K562 (cell line): ENCODE data around the gene KRTAP4-3. TPM values are rescaled to one million over a fixed set of nuclear protein-coding genes. Genes with fewer than 3 reads are reported as not detected.

Experiments
- ATAC-seq: fragments of 200-7000 bp; cut with Tn5 transposase; 3 replicates; pipeline ENCODE4 v1.9.1; 2020; ENCODE audit warnings: moderate library complexity
- BruUV-seq: library from RNA; stranded (reverse); fragments of 400-500 nt; replicated peaks from 2 replicates; lab custom pipeline; 2021; lab: Mats Ljungman, UMichigan
- CTCF ChIA-PET: fragments of 300-600 bp; formaldehyde crosslinking; extraction: SDS; loops from one replicate; lab custom pipeline; 2021; ENCODE audit warnings: low intra/inter-chr PET ratio; lab: Yijun Ruan, JAX
- POLR2A ChIA-PET: fragments of 300-600, 350-650 bp; sonication (Branson Sonifier 250); formaldehyde crosslinking; extraction: SDS; loops from one replicate; lab custom pipeline; 2021; ENCODE audit warnings: antibody characterized with exemption, inconsistent platforms; lab: Yijun Ruan, JAX
- DNase-seq, 4 experiments: peaks; one replicate each; pipeline versions ENCODE4 v3.0.0 to v3.0.0-alpha.2; 2011 to 2018; ENCODE audit warnings: low spot score in 3 of 4, mixed read lengths in 3 of 4; ENCODE audit errors: extremely low read depth in 1 of 4
- FAIRE-seq: peaks from 2 replicates; lab custom pipeline; 2011; peaks lifted over from hg19 to GRCh38; lab: Jason Lieb, UNC
- H2AFZ ChIP-seq: 2 replicates; pipeline ENCODE4 v1.6.0; 2011; ENCODE audit warnings: low read depth, low read length, control low read depth, inconsistent platforms
- H3K27ac ChIP-seq: fragments of 200-600 bp; 3 replicates; pipeline ENCODE4 v1.8.0; 2011; ENCODE audit warnings: low read depth, mild to moderate bottlenecking, control low read depth, inconsistent platforms, low read length, moderate library complexity, mixed read lengths; ENCODE audit errors: extremely low read depth
- H3K27me3 ChIP-seq, 2 experiments: fragments of 300-600 bp in 1 of 2; 2 replicates in 1 of 2; 3 replicates in 1 of 2; pipeline versions ENCODE4 v1.6.0 to v1.8.0; 2011; ENCODE audit warnings: inconsistent platforms in 2 of 2, low read length in 2 of 2, mild to moderate bottlenecking in 1 of 2, mixed read lengths in 1 of 2, moderate library complexity in 1 of 2; ENCODE audit not compliant: control insufficient read depth in 2 of 2, insufficient read depth in 2 of 2
- H3K36me3 ChIP-seq: fragments of 300-600 bp; 3 replicates; pipeline ENCODE4 v1.8.0; 2011; ENCODE audit warnings: mild to moderate bottlenecking, low read length, inconsistent platforms; ENCODE audit not compliant: control insufficient read depth, insufficient read depth
- H3K4me1 ChIP-seq, 2 experiments: fragments of 200-600 bp in 1 of 2; replicated peaks in 1 of 2; 2 replicates in 1 of 2; 3 replicates in 1 of 2; pipeline versions ENCODE4 v1.5.1 to v1.8.0; 2011; ENCODE audit warnings: inconsistent platforms in 2 of 2, low read length in 2 of 2, mild to moderate bottlenecking in 1 of 2, mixed read lengths in 1 of 2, moderate library complexity in 1 of 2; ENCODE audit not compliant: control insufficient read depth in 2 of 2, insufficient read depth in 2 of 2
- H3K4me2 ChIP-seq: 2 replicates; pipeline ENCODE4 v1.6.1; 2011; ENCODE audit warnings: low read length, control low read depth, inconsistent platforms, mixed read lengths; ENCODE audit not compliant: insufficient read depth
- H3K4me3 ChIP-seq: fragments of 200-600 bp; sonication (generic), shearing (Covaris generic); 2 replicates; pipeline ENCODE4 v1.5.1; 2016; ENCODE audit warnings: control low read depth, inconsistent platforms
- H3K79me2 ChIP-seq: fragments of 200-600 bp; 3 replicates; pipeline ENCODE4 v1.8.0; 2011; ENCODE audit warnings: low read length, inconsistent platforms; ENCODE audit not compliant: control insufficient read depth, insufficient read depth
- H3K9ac ChIP-seq, 2 experiments: 2 replicates each; pipeline versions ENCODE4 v1.6.0 to v1.6.1; 2011; ENCODE audit warnings: low read depth in 2 of 2, low read length in 2 of 2, control low read depth in 1 of 2, inconsistent platforms in 1 of 2, mild to moderate bottlenecking in 1 of 2, mixed read lengths in 1 of 2; ENCODE audit not compliant: insufficient read depth in 1 of 2
- H3K9me1 ChIP-seq: one replicate; pipeline ENCODE4 v1.6.0; 2011; ENCODE audit warnings: inconsistent platforms, mild to moderate bottlenecking, low read length, moderate library complexity; ENCODE audit not compliant: control insufficient read depth, insufficient read depth
- H3K9me3 ChIP-seq: replicated peaks from 2 replicates; pipeline ENCODE4 v1.5.1; 2011; ENCODE audit warnings: low read depth, low read length, inconsistent platforms; ENCODE audit not compliant: control insufficient read depth, insufficient read depth
- H4K20me1 ChIP-seq: replicated peaks from 2 replicates; pipeline ENCODE4 v1.6.1; 2011; ENCODE audit warnings: low read length, inconsistent platforms, mixed read lengths; ENCODE audit not compliant: control insufficient read depth, insufficient read depth
- BCOR ChIP-seq: fragments of 450-650 bp; IDR thresholded peaks from 2 replicates; pipeline ENCODE4 v1.6.1; 2016
- ELF1 ChIP-seq: fragments of 200-800 bp; sonication (Bioruptor generic); IDR thresholded peaks from 2 replicates; pipeline ENCODE4 v1.6.1; 2016; ENCODE audit warnings: missing genetic modification characterization, missing compliant biosample characterization
- MAFF ChIP-seq: IDR thresholded peaks from 2 replicates; pipeline ENCODE4 v1.6.1; 2012; ENCODE audit warnings: low read length, improper control_type of control experiment
- MCM3 ChIP-seq: fragments of 450-650 bp; IDR thresholded peaks from 2 replicates; pipeline ENCODE4 v1.6.1; 2016
- MYBL2 ChIP-seq, 2 experiments: fragments of 450-650 bp in 1 of 2; sonication (generic) in 1 of 2; formaldehyde crosslinking in 1 of 2; IDR thresholded peaks; 2 replicates each; pipeline versions ENCODE4 v1.6.1 to v1.8.1; 2017 to 2022; ENCODE audit warnings: borderline replicate concordance in 1 of 2, inconsistent platforms in 1 of 2, low read depth in 1 of 2, mild to moderate bottlenecking in 1 of 2, missing genetic modification reagents in 1 of 2, moderate library complexity in 1 of 2
- PPARD ChIP-seq: fragments of 250-450 bp; sonication (Bioruptor Pico); IDR thresholded peaks from 2 replicates; pipeline ENCODE4 v1.8.0; 2022; ENCODE audit warnings: inconsistent platforms, mild to moderate bottlenecking, moderate library complexity
- TAL1 ChIP-seq: fragments of 450-650 bp; IDR thresholded peaks from 2 replicates; pipeline ENCODE4 v1.6.1; 2016; ENCODE audit warnings: mild to moderate bottlenecking
- TBL1XR1 ChIP-seq, 2 experiments: IDR thresholded peaks; 2 replicates each; pipeline ENCODE4 v1.6.1; 2012; ENCODE audit warnings: improper control_type of control experiment in 2 of 2, low read length in 2 of 2, mild to moderate bottlenecking in 1 of 2
- TCF3 ChIP-seq: sonication (generic); formaldehyde crosslinking; IDR thresholded peaks from 2 replicates; pipeline ENCODE4 v1.4.0; 2020; ENCODE audit warnings: mild to moderate bottlenecking, missing genetic modification reagents
- ZNF668 ChIP-seq: fragments of 250-450 bp; sonication (Bioruptor Pico); IDR thresholded peaks from 2 replicates; pipeline ENCODE4 v1.8.0; 2022; ENCODE audit warnings: mild to moderate bottlenecking, inconsistent platforms
- ZZZ3 ChIP-seq: fragments of 450-650 bp; IDR thresholded peaks from 2 replicates; pipeline ENCODE4 v1.6.1; 2016; ENCODE audit warnings: antibody characterized with exemption, mild to moderate bottlenecking, moderate library complexity
- WGBS: fragments of 100-300 bp; shearing (Covaris generic); methylation state at CpG from one replicate; pipeline ENCODE4 v1.1.6; 2016; ENCODE audit warnings: low coverage, mixed read lengths; ENCODE audit not compliant: insufficient coverage; ENCODE audit errors: missing lambda C conversion rate; 5-methylcytosine and 5-hydroxymethylcytosine counted together
- in situ Hi-C: fragments of 300-500 bp; cut with MboI; formaldehyde crosslinking; loops from 4 replicates; pipeline ENCODE4 v1.15.0; 2018; ENCODE audit warnings: inconsistent platforms, mixed read lengths
- intact Hi-C: fragments of 100-400 bp; cut with micrococcal nuclease; formaldehyde crosslinking; loops from 2 replicates; pipeline ENCODE4 v1.14.2; 2022
- polyA plus RNA-seq, 8 experiments: library from polyadenylated mRNA; depleted of rRNA in 4 of 8; stranded (reverse) in 5 of 8; unstranded in 3 of 8; fragments of >200 nt; fragmentation: Nextera tagmentation in 2 of 8; fragmentation: Illumina TruSeq in 1 of 8; extraction: Ambion mirVana in 2 of 8; extraction: Trizol in 1 of 8; gene quantifications; 2 replicates each; pipeline versions ENCODE4 v1.2.1 to v1.2.3, GENCODE V29; 2011 to 2014; ENCODE audit warnings: inconsistent platforms in 1 of 8, missing spikeins in 1 of 8
- total RNA-seq, 7 experiments: library from RNA; depleted of rRNA in 6 of 7; stranded (reverse); fragments of >200 nt in 6 of 7; fragmentation: Illumina TruSeq in 2 of 7; extraction: Trizol in 2 of 7; gene quantifications; 2 replicates each; pipeline versions ENCODE4 v1.2.1 to v1.2.3, GENCODE V29; 2011 to 2021; ENCODE audit warnings: low replicate concordance in 1 of 7
- TF ChIP-seq, protein P1 (sequence below), 2 experiments: fragments of 450-650 bp; IDR thresholded peaks; 2 replicates each; pipeline ENCODE4 v1.6.1; 2016; ENCODE audit warnings: mild to moderate bottlenecking in 2 of 2, borderline replicate concordance in 1 of 2, low read depth in 1 of 2, moderate library complexity in 1 of 2

Gene KRTAP4-3
- total and polyA plus RNA-seq, 9 of the 15 experiments (the other 6 are each of a cell fraction or from before 2014, with no cell fraction given) = not detected

DNA sequence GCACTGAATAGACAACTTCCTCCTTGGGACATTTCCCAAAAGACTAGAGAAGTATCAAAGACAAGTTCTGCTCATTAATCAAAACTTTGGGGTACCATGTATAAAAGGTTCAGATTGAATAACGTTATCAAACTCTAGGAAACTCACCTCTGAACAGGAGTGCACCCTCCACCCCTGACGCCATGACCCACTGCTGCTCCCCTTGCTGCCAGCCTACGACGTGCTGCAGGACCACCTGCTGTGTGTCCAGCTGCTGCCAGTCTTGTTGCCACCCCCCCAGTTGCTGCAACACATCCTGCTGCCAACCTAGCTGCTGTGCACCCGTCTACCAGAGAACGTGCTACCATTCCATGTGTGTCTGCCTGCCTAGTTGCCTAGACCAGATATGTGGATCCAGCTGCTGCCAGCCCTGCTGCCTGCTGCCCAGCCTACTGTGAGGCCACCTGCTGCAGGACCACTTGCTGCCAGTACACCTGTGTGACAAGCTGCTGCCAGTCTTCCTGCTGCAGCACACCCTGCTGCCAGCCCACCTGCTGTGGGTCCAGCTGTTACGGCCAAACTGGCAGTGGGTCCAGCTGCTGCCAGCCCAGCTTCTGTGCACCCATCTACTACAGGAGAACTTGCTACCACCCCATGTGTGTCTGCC lies 44.6 kb upstream of the KRTAP4-3 start:
- H3K4me1 ChIP-seq = no peaks in the 10 kb centered on the region; a peak in 1 of 5 replicates
- no peak for ATAC-seq
- in situ Hi-C loops = no loop called here
- BruUV-seq = no TSS peak
- TF ChIP-seq TCF3 (CRISPR knock-in tag) (no peak), ELF1 (tag) (no peak), ZNF668 (CRISPR knock-in tag) (no peak), PPARD (CRISPR knock-in tag) (no peak), MYBL2 (IDR thresholded peaks at IDR 0.05; ENCODE audit: low read depth) (no peak), MYBL2 (CRISPR knock-in tag; IDR thresholded peaks at IDR 0.05; ENCODE audit: borderline replicate concordance) (no peak), TBL1XR1 (IDR thresholded peaks at IDR 0.05; ENCODE audit: low read length in 2 of 2) (no peak), ZZZ3 (no peak), TAL1 (no peak), MAFF (no peak), BCOR (no peak), MCM3 (no peak)
- TF ChIP-seq, protein P1, sequence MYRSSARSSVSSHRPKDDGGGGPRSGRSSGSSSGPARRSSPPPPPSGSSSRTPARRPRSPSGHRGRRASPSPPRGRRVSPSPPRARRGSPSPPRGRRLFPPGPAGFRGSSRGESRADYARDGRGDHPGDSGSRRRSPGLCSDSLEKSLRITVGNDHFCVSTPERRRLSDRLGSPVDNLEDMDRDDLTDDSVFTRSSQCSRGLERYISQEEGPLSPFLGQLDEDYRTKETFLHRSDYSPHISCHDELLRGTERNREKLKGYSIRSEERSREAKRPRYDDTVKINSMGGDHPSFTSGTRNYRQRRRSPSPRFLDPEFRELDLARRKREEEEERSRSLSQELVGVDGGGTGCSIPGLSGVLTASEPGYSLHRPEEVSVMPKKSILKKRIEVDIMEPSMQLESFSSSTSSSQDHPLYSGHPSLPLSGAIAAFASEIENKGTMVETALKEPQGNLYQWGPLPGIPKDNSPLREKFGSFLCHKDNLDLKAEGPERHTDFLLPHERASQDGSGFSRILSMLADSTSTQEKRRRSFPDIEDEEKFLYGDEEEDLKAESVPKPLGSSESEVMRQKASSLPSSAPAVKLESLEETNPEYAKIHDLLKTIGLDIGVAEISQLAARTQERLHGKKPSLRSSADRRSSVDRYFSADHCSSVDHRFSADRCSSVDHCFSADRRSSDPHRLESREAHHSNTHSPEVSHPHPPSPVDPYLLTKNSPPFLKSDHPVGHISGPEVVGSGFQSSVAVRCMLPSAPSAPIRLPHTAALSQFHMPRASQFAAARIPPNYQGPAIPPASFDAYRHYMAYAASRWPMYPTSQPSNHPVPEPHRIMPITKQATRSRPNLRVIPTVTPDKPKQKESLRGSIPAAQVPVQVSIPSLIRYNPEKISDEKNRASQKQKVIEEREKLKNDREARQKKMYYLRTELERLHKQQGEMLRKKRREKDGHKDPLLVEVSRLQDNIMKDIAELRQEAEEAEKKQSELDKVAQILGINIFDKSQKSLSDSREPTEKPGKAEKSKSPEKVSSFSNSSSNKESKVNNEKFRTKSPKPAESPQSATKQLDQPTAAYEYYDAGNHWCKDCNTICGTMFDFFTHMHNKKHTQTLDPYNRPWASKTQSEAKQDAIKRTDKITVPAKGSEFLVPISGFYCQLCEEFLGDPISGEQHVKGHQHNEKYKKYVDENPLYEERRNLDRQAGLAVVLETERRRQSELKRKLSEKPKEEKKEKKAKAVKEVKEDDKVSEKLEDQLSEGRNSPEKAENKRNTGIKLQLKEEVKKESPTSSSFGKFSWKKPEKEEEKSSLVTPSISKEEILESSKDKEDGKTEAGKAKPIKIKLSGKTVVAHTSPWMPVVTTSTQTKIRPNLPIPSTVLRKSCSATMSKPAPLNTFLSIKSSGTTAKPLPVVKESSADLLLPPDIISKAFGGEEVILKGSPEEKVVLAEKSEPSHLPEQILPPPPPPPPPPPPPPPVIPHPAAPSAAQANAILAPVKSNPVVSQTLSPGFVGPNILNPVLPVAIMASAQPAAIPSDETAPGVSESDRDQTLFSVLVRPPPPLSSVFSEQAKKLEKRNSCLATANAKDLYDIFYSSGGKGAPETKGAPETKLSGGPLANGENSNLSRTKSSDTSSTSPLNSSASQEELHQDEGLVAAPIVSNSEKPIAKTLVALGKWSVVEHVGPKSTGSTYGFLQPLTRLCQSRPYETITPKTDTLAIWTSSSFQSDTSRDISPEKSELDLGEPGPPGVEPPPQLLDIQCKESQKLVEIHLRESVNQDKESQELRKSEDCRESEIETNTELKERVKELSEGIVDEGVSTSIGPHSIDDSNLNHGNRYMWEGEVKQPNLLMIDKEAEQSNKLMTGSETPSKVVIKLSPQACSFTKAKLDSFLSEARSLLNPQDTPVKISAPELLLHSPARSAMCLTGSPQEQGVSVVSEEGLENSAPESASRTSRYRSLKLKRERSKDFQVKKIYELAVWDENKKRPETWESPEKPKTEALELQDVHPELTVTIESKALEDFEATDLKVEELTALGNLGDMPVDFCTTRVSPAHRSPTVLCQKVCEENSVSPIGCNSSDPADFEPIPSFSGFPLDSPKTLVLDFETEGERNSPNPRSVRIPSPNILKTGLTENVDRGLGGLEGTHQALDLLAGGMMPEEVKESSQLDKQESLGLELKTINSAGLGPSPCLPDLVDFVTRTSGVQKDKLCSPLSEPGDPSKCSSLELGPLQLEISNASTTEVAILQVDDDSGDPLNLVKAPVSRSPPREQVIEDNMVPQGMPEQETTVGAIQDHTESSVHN (IDR thresholded peaks at IDR 0.05; ENCODE audit: borderline replicate concordance in 1 of 2, low read depth in 1 of 2) = no peak
- TF ChIP-seq, all 486 proteins: peak for 0
- CTCF ChIA-PET = no interaction called here
- H3K79me2 ChIP-seq = no peaks in the 10 kb centered on the region
- POLR2A ChIA-PET = no interaction called here
- FAIRE-seq = no peak
- no peaks in the 10 kb centered on the region for H3K9me1 ChIP-seq
- no peak overlapping the region for H3K4me2 ChIP-seq
- H3K27me3 ChIP-seq = peaks cover 0 to 15% of the 10 kb centered on the region in 2 experiments; a peak in 2 of 5 replicates
- no peak overlapping the region for H3K9ac ChIP-seq
- WGBS = 1% methylated on average over 7 of the region's 7 CpGs
- intact Hi-C loops = no loop called here
- H3K9me3 ChIP-seq = no peaks in the 10 kb centered on the region
- H2AFZ ChIP-seq = no peak overlapping the region
- DNase-seq = no peak
- no peaks in the 10 kb centered on the region for H4K20me1 ChIP-seq
- H3K27ac ChIP-seq = no peak overlapping the region
- no peak overlapping the region for H3K4me3 ChIP-seq
- H3K36me3 ChIP-seq = no peaks in the 10 kb centered on the region
